Superior temporal gyrus (tissue), 1 donor: ENCODE results near the gene PADI1.

Experiments
- DNase-seq: peaks from one replicate; pipeline ENCODE4 v3.0.0-alpha.2; 2016; ENCODE audit errors: extremely low spot score

The PADI1 gene

DNA sequence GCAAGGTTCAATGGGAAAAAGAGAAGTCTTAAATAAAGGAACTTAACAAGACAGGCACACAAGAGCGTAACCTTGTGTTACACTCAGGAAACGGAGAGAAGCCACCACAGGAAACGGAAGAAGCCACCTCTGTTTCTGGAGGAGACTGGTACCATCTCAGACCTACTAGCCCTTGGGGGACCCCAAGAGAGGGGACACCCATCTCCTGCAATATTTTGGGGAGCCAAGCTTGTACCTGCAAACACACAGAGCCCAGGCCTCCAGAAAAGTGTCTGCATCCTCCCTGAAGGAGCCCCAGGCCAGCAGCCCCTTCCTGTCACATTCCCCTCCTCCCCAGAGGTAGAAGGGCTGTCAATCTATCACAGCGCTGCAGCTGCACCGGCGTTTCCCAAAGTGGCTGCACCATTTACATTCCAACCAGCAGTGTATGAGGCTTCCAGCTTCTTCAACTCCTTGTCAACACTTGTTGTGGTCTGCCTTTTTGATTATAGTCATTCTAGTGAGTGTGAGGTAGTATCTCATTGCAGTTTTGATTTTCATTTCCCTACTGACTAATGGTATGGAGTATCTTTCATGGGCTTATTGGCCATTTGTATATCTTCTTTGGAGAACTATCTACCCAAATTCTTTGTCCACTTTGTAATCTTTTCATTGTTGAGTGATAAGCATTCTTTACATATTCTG, 23.0 kb upstream of the PADI1 start:
- no peak for DNase-seq

GRCh38 chr1:17183388-17184160, 21.4 kb upstream of the PADI1 start:
- DNase-seq = no peak

GRCh38 chr1:17184161-17184665, 20.7 kb upstream of the PADI1 start:
- DNase-seq = no peak

DNA sequence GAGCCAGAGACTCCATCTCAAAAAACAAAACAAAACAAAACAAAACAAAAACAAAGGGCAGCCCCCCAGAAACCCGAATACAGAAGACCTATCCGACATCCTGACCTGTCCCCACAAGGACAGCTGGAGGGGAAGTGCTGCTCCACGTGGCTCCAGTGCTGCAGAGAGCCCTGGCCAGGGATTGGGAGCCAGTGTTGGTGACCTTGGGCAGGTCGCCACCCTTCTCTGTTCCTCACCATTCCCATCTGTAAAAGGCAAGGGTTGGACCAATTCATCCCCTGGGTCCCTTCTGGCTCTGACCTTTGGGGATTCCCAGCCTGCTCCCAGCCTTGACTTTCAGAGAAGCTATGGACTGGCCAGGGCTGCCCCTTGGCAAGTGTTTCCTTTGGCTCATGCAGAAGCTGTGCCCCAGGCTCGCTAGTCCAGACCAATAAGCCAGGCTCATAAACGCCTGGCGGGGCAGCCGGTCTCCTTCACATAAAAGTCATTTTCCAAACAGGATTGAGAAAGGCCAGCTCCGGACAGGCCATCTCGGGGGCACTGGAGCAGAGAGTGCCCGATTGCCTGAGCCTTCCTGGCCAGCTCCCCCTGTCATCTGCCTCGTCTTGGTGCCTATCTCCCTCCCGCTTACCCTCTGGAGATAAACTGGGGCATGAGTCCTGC, 20.0 kb upstream of the PADI1 start:
- DNase-seq = no peak

DNA sequence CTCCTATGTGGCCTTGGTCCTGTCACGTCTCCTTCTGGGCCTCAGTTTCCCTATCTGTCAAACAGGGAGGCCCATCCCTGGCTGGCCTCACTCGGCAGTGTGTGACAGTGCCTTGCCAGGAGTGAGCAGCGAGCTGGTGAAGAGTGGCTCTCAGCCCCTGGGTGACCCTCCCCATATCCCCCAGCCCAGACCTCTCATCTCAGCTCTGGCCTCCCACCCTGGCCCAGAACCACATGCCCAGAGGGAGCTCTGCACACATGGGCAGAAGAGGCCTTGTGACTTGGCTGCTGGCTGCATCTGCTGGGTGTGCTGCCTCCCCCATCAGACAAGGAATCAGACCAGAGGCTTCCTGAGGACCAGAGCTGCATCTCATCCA, 19.5 kb upstream of the PADI1 start:
- no peak for DNase-seq

DNA sequence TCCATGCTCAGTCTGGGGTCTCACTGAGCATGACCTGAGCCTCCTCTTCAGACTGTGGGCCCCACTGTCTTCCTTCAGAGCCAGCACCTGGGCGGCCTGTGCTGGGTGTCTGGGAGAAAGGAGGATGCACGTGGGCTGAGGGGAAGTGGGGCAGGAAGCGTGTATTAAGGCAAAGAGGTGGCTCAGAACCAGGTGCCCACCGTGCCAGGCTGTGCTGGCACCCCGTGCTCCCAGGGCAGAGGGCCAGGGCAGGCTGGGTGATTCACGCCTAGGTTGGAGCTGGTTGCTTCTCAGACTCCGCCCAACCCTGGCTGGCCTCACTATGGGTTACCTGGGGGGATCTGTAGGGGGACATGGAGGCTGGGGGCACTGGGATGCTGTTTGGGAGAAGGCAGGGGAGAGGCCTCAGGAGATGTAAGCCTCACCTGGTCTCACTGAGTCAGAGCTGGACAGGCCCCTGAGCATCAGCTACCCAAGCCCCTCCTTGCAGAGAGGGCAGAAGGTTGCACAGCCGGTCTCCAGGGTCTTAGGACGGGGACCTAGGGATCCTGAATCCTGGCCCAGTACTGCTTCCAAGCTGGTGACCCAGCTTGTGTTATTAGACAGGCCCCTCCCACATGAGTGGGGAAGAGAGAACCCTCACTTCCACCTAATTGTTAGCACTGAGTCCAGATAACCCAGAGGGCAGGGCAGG, 18.6 kb upstream of the PADI1 start:
- DNase-seq = no peak

GRCh38 chr1:17187051-17187450, 17.9 kb upstream of the PADI1 start:
- no peak for DNase-seq

DNA sequence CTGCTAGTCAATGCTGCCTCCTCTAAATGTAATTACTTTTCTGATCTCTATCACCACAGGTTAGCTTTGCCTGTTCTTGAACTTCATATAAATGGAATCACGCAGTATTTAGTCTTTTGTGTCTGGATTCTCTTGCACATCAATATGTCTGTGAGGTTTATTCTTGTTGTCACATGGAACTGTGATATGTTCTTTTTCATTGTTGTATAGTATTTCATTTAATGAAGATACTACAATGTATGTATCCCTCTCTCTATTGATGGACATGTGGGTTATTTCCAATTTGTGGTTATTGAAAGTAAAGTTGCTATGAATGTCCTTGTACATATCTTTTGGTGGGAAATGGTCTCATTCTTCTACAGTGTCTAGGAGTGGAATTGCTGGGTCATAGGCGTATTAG, 16.7 kb upstream of the PADI1 start:
- DNase-seq = no peak

- DNase-seq = no peak
Measured at GRCh38 chr1:17188889-17189631, 15.9 kb upstream of the PADI1 start.

GRCh38 chr1:17189632-17189990, 15.3 kb upstream of the PADI1 start:
- no peak for DNase-seq

DNA sequence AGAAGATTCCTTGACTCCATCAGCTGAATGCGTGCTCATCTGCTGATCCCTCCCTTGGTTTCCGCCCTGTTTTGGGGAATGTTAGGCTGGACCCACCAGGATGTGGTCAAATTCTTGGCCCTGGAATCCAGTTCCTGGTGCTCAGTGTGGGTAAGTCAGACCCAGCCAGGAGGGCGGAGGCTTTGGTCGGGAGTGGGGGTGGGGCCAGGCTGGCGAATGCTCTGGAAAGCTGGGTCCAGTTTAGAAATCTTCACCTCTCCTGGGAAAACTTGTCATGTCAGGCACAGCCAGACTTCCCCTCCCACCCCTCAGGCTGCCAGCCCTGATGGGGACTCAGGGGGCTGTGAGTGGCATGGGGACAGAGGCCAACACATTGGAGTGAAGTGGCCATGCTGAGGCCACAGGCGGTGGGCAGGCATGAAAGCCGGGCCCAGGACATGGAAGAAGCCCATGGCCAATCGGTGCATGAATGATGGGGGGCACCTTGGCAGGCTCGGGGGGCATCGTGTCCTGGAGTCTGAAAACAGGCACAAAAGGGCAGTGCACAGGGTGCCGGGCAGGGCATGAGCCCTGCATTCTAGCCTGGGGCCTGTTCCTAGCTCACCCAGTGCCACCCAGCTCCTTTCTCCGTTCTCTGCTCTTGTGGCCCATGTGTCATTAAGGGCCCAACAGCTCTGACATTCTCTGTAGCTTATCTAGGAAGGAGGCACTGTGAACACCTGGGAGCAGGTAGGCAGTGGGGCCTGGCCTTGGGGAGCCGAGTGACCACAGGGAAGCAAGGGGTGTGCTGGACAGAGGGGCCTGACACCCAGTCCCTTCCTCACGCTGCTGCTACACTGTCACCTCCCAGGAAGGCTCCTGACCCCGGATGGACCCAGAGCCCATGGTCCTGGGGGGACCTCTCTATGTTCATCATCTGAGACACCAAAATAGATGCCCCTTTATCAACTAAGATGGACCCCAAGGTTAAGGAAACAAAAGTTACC, 14.6 kb upstream of the PADI1 start:
- DNase-seq = no peak

- DNase-seq = no peak
Measured at GRCh38 chr1:17191990-17192242, 13.0 kb upstream of the PADI1 start.

GRCh38 chr1:17192394-17193221, 12.3 kb upstream of the PADI1 start:
- no peak for DNase-seq

DNA sequence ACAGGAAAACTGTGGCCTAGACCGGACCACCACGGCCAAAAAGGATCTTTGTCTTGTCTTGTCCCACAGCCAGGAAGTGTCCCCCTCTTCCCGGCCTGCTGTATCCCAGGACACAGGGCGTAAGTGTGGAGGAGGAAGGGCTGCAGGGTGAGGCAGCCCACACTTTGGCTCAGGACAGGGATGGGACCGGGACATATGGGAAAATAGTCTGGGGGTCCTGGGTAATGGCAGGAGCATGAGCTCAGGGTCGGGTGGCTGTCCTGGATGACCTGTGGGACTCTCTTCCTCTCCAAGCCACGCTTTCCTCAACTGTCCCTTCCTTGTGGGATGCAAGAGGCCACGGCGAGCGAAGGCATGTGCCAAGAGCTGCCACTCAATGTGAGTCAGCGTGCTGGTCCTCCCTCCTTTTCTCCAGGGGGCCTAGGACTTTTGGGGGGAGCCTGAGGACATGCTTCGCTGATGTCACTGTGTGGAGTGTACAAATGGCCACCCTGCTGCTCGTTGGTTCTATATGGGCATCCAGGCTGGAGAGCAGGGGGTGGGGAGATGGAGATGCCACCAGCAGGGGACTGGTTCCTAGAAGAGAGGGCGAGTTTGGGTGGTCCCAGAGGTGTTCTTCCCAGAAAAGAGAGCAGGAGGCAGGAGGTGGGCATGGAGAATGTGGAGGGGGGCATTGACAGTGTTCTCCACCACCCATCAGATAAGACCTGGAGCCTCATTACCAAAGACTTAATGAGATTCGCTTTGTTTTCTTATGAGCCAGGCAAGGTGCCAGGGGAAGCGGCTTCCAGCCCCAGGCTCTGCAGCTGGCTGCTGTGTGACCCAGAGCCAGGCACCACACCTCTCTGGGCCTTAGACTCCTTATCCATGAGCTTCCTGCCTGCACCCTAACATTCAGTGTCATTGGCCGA, 11.5 kb upstream of the PADI1 start:
- no peak for DNase-seq

DNA sequence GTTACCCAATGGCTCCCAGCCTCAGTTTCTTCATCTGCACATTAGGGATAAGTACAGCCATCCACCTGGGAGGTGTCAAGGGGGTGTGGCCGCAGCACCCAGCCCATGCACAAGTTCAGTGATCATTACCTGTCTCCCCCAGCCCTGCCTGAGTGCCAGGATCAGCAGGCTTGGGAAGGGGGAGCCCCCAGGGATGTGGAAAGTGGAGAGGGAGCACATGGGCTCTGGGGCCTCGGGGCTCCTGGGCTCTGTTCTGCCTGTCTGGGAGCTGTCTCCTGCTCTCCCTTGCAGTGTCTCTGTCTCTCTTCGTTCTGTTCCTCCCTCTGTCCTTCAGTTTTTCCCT, 10.8 kb upstream of the PADI1 start:
- no peak for DNase-seq

GRCh38 chr1:17194615-17195528, 10.1 kb upstream of the PADI1 start:
- no peak for DNase-seq

DNA sequence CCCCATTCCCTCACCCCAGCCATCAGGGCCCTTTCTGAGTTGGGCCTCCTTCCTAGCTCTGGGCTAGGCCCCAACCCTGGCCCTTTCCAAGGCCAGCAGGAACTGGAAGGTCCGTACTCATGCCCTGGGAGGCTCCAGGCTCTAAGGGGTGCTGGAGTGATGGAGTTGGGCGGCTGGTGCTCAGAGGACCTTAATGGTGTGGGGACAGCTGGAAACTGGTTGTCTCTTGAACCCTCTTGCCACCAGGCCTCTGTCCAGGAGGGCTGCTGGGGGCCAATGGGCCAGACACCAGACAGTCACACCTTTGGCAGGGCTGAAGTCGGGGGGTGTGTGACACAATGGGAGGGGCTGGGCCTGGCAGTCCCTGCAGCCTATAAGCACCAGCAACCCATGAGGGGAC, 9.2 kb upstream of the PADI1 start:
- DNase-seq = no peak
